ENCODE measurements around the gene SPSB2.

Gene SPSB2

DNA sequence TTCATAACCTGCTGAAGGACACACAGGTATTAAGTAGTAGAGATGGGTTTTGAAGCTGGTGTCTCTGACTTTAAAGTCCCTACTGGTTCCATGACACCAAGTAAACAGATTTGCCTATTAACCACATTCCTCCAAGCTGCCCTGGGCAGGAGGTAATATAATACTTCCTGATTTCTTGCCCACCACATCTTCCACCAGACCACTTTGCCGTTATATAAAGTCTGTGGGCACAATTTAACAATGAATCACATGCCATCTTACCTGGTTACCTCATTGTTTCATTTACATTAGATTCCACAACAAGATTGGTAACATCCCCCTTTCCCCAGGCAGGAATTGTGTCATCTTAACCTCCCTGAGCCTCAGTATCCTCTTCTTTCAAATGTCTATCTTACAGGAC, 30.6 kb upstream of the SPSB2 start (continued):
- TF ChIP-seq MEIS1 (CRISPR knock-in tag; IDR thresholded peaks at IDR 0.05; ENCODE audit: borderline replicate concordance) (no peak), ZNF561 (tag by site-specific recombination; IDR thresholded peaks at IDR 0.05; ENCODE audit: borderline replicate concordance) (no peak), ZNF132 (tag by site-specific recombination; IDR thresholded peaks at IDR 0.05; ENCODE audit: borderline replicate concordance) (no peak), ZNF777 (tag by site-specific recombination; IDR thresholded peaks at IDR 0.05; ENCODE audit: borderline replicate concordance) (no peak)
- TF ChIP-seq, protein P1, sequence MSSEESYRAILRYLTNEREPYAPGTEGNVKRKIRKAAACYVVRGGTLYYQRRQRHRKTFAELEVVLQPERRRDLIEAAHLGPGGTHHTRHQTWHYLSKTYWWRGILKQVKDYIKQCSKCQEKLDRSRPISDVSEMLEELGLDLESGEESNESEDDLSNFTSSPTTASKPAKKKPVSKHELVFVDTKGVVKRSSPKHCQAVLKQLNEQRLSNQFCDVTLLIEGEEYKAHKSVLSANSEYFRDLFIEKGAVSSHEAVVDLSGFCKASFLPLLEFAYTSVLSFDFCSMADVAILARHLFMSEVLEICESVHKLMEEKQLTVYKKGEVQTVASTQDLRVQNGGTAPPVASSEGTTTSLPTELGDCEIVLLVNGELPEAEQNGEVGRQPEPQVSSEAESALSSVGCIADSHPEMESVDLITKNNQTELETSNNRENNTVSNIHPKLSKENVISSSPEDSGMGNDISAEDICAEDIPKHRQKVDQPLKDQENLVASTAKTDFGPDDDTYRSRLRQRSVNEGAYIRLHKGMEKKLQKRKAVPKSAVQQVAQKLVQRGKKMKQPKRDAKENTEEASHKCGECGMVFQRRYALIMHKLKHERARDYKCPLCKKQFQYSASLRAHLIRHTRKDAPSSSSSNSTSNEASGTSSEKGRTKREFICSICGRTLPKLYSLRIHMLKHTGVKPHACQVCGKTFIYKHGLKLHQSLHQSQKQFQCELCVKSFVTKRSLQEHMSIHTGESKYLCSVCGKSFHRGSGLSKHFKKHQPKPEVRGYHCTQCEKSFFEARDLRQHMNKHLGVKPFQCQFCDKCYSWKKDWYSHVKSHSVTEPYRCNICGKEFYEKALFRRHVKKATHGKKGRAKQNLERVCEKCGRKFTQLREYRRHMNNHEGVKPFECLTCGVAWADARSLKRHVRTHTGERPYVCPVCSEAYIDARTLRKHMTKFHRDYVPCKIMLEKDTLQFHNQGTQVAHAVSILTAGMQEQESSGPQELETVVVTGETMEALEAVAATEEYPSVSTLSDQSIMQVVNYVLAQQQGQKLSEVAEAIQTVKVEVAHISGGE (tag by site-specific recombination; conservative IDR thresholded peaks at IDR 0.05; ENCODE audit: low read depth) = peak; percentile 42; the same call in 1 of the 2 replicates
- TF ChIP-seq, protein P2, sequence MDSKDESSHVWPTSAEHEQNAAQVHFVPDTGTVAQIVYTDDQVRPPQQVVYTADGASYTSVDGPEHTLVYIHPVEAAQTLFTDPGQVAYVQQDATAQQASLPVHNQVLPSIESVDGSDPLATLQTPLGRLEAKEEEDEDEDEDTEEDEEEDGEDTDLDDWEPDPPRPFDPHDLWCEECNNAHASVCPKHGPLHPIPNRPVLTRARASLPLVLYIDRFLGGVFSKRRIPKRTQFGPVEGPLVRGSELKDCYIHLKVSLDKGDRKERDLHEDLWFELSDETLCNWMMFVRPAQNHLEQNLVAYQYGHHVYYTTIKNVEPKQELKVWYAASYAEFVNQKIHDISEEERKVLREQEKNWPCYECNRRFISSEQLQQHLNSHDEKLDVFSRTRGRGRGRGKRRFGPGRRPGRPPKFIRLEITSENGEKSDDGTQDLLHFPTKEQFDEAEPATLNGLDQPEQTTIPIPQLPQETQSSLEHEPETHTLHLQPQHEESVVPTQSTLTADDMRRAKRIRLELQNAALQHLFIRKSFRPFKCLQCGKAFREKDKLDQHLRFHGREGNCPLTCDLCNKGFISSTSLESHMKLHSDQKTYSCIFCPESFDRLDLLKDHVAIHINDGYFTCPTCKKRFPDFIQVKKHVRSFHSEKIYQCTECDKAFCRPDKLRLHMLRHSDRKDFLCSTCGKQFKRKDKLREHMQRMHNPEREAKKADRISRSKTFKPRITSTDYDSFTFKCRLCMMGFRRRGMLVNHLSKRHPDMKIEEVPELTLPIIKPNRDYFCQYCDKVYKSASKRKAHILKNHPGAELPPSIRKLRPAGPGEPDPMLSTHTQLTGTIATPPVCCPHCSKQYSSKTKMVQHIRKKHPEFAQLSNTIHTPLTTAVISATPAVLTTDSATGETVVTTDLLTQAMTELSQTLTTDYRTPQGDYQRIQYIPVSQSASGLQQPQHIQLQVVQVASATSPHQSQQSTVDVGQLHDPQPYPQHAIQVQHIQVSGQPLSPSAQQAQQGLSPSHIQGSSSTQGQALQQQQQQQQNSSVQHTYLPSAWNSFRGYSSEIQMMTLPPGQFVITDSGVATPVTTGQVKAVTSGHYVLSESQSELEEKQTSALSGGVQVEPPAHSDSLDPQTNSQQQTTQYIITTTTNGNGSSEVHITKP (tag by site-specific recombination; IDR thresholded peaks at IDR 0.05) = peak; percentile 37

DNA sequence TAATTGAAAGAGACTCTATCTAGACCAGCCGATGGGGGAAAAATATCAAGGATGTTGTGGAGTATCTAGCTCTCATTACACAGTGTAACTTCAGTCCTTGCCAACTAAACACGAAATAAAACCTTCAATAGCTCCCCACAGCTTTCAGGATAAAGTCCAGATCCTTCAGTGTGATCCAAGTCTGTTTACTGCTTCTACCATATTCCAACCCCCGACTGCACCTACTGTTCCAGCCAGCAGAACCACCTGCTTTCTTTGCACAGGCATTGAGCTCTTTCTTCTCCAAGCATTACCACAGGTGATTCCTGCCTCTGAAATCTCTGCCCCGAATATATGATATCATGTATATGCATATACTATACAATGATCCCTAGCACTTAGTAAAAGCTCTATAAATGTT, 29.3 kb upstream of the SPSB2 start:
- ChIA-PET POLR2A (interaction anchor here (1.0 to 2.6 kb wide), 3 partner anchors 11 to 42 kb away, joined by 3 to 7 read pairs (median 4); partner anchors contain the start of gene SPSB2), CTCF (interaction anchor here (0.6 to 2.3 kb wide), 5 partner anchors 11 to 33 kb away, joined by 3 to 9 read pairs (median 4); partner anchors contain the start of gene SPSB2)
- Histone ChIP-seq H3K27ac (ENCODE audit: extremely low read depth, low read depth, low read length) (no peak overlapping the region), H3K9me3 (ENCODE audit: control insufficient read depth, insufficient read depth, low read depth, low read length) (no peaks in the 10 kb centered on the region), H3K4me1 (ENCODE audit: control insufficient read depth, insufficient read depth, low read length) (peaks cover 13% of the 10 kb centered on the region; the same call in 1 of the 2 replicates), H3K36me3 (ENCODE audit: control insufficient read depth in 2 of 2, insufficient read depth in 1 of 2, low read length in 2 of 2) (no peaks in the 10 kb centered on the region), H3K4me3 (ENCODE audit: low read depth, low read length) (no peak overlapping the region)
- TF ChIP-seq ZFP37 (tag by site-specific recombination; IDR thresholded peaks at IDR 0.05) (no peak), ZNF302 (tag by site-specific recombination; IDR thresholded peaks at IDR 0.05; ENCODE audit: low read depth) (no peak), ZNF501 (tag by site-specific recombination; IDR thresholded peaks at IDR 0.05) (no peak), ZNF701 (tag by site-specific recombination; IDR thresholded peaks at IDR 0.05) (no peak), ZXDB (tag by site-specific recombination; IDR thresholded peaks at IDR 0.05) (no peak), TCF7L2 (IDR thresholded peaks at IDR 0.05; ENCODE audit: borderline replicate concordance, low read depth, low read length) (no peak), ZNF366 (tag by site-specific recombination; conservative IDR thresholded peaks at IDR 0.05) (no peak)
- TF ChIP-seq, protein P3, sequence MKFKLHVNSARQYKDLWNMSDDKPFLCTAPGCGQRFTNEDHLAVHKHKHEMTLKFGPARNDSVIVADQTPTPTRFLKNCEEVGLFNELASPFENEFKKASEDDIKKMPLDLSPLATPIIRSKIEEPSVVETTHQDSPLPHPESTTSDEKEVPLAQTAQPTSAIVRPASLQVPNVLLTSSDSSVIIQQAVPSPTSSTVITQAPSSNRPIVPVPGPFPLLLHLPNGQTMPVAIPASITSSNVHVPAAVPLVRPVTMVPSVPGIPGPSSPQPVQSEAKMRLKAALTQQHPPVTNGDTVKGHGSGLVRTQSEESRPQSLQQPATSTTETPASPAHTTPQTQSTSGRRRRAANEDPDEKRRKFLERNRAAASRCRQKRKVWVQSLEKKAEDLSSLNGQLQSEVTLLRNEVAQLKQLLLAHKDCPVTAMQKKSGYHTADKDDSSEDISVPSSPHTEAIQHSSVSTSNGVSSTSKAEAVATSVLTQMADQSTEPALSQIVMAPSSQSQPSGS (tag by site-specific recombination; IDR thresholded peaks at IDR 0.05; ENCODE audit: low read depth) = no peak
- TF ChIP-seq, protein P4, sequence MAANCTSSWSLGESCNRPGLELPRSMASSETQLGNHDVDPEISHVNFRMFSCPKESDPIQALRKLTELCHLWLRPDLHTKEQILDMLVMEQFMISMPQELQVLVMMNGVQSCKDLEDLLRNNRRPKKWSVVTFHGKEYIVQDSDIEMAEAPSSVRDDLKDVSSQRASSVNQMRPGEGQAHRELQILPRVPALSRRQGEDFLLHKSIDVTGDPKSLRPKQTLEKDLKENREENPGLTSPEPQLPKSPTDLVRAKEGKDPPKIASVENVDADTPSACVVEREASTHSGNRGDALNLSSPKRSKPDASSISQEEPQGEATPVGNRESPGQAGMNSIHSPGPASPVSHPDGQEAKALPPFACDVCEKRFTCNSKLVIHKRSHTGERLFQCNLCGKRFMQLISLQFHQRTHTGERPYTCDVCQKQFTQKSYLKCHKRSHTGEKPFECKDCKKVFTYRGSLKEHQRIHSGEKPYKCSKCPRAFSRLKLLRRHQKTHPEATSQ (tag by site-specific recombination; IDR thresholded peaks at IDR 0.05) = no peak
